ENCODE results near the gene KLB.

- TF ChIP-seq CTCF (IDR thresholded peaks at IDR 0.05) (no peak), EP300 (IDR thresholded peaks at IDR 0.05) (no peak), POLR2A (IDR thresholded peaks at IDR 0.05) (no peak)
Measured at GRCh38 chr4:39390603-39391002, 16.1 kb upstream of the KLB start.
